AG20443 (cell line): ENCODE measurements around the gene INSL6.
"Not testable (repeated sequence)": the region's sequence is repeated elsewhere in the genome, so short reads cannot be mapped to it uniquely, and the experiment has no call there.

Experiments
- DNase-seq: peaks from one replicate; pipeline ENCODE4 v3.0.0; 2012; ENCODE audit warnings: low spot score, mixed read lengths

INSL6 gene

GRCh38 chr9:5185220-5185840 is at the start of gene INSL6:
TSS of gene INSL6 (minus strand) at chr9:5185639. CDS start at chr9:5185602, 37 bp downstream.
- DNase-seq, result no peak

GRCh38 chr9:5231212-5231611 is 45.8 kb upstream of the INSL6 start, which contains the start of gene INSL4:
TSS of gene INSL4 (plus strand) at chr9:5231419. CDS start at chr9:5231524, 105 bp downstream.
- peak; percentile 18 for DNase-seq

- no peak for DNase-seq
Measured at GRCh38 chr9:5230554-5230953, 45.1 kb upstream of the INSL6 start.

- no peak for DNase-seq
Measured at GRCh38 chr9:5205071-5205470, 19.6 kb upstream of the INSL6 start.

GRCh38 chr9:5195463-5195862 is 10.0 kb upstream of the INSL6 start:
- no peak for DNase-seq

- DNase-seq, result no peak
Measured at GRCh38 chr9:5193345-5193744, 7.9 kb upstream of the INSL6 start.

- DNase-seq, result no peak
Measured at GRCh38 chr9:5191985-5192384, 6.5 kb upstream of the INSL6 start.

GRCh38 chr9:5188060-5188984 is 2.9 kb upstream of the INSL6 start:
- no peak for DNase-seq

- peak; percentile 70 for DNase-seq
Measured at GRCh38 chr9:5186416-5187169, 1.2 kb upstream of the INSL6 start.

GRCh38 chr9:5184776-5185175 is 663 bp downstream of the INSL6 start:
- no peak for DNase-seq

GRCh38 chr9:5180631-5181030 is 4.8 kb downstream of the INSL6 start:
- DNase-seq, result not testable (repeated sequence)

GRCh38 chr9:5178126-5178805 is 7.2 kb downstream of the INSL6 start:
- DNase-seq, result no peak

- no peak for DNase-seq
Measured at GRCh38 chr9:5146241-5146640, 39.2 kb downstream of the INSL6 start.

- no peak for DNase-seq
Measured at GRCh38 chr9:5144217-5144616, 41.2 kb downstream of the INSL6 start.

GRCh38 chr9:5140151-5140550 is 45.3 kb downstream of the INSL6 start:
- DNase-seq, result no peak

- DNase-seq, result no peak
Measured at GRCh38 chr9:5122516-5122915, 62.9 kb downstream of the INSL6 start.

- no peak for DNase-seq
Measured at GRCh38 chr9:5122116-5122515, 63.3 kb downstream of the INSL6 start.

GRCh38 chr9:5113994-5114748 is 71.3 kb downstream of the INSL6 start:
- DNase-seq, result no peak
